ENCODE measurements around the gene SCMH1.

The SCMH1 gene

GRCh38 chr1:41108696-41109275 is 133.3 kb downstream of the SCMH1 start:
- H3K27ac ChIP-seq, result peak overlapping the region; percentile 84
- DNase-seq (ENCODE audit: low read depth, low spot score), result no peak

- no peak for DNase-seq (ENCODE audit: low read depth, low spot score)
- no peak overlapping the region for H3K27ac ChIP-seq
Observed at GRCh38 chr1:41103766-41104165, 138.3 kb downstream of the SCMH1 start.

- no peak overlapping the region for H3K27ac ChIP-seq
- no peak for DNase-seq (ENCODE audit: low read depth, low spot score)
Observed at GRCh38 chr1:41102653-41103052, 139.5 kb downstream of the SCMH1 start.

DNA sequence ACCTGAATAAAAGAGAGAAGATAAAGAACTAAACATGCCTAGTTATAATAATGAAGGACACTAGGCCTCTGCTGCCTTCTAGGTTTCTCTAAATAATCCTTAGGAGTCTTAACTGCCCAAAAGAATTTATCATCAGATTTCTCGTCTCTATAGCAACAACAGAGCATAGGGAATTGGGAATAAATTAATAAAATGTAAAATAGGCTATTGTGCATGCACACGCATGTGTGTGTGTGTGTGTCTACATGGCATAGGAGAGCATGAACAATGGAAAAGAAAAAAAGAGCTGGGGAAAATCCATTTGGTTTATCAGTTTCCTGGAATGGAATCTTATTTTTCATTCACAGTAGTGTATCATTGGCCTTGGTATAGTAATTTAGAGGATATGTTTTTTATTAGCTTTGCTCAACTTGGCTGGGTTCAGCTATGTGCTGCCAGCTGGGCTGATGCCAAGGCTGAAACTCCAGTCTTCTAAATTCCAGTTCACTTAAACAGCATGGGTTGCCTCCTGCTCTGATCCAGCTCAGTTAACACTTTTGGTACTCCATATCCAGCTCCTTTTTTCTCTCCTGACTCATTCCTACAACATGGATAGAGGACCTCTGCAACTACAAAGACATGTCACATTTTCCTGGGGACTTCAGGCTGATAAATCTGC is 140.0 kb downstream of the SCMH1 start:
- H3K27ac ChIP-seq, result no peak overlapping the region
- peak; percentile 50 for DNase-seq (ENCODE audit: low read depth, low spot score)

- H3K27ac ChIP-seq, result no peak overlapping the region
- DNase-seq (ENCODE audit: low read depth, low spot score), result no peak
Observed at GRCh38 chr1:41101076-41101475, 141.0 kb downstream of the SCMH1 start.

DNA sequence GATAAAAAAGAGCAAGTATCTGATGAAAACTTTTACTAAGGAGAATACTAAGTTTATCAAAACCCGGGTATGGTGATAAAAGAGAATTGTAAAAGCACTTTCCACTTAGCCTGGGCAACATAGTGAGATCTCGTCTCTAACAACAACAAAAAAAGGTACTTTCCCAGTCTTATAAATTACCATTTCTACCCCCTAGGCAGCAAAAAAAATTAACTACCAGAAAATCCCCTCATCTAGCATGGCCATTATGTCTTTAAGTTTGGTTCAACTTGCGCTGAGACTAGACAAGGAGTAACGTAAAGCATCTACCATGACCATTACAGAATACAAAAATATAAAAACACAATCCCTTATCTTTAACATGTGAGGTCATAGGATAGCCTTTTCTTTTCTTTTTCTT is 141.9 kb downstream of the SCMH1 start:
- H3K27ac ChIP-seq, result no peak overlapping the region
- DNase-seq (ENCODE audit: low read depth, low spot score), result no peak

- H3K27ac ChIP-seq, result no peak overlapping the region
- DNase-seq (ENCODE audit: low read depth, low spot score), result no peak
Observed at GRCh38 chr1:41098730-41099460, 143.2 kb downstream of the SCMH1 start.

GRCh38 chr1:41097105-41097504 is 145.0 kb downstream of the SCMH1 start:
- no peak for DNase-seq (ENCODE audit: low read depth, low spot score)
- no peak overlapping the region for H3K27ac ChIP-seq

- DNase-seq (ENCODE audit: low read depth, low spot score), result no peak
- H3K27ac ChIP-seq, result no peak overlapping the region
Observed at GRCh38 chr1:41093826-41094225, 148.3 kb downstream of the SCMH1 start.

GRCh38 chr1:41086921-41087320 is 155.2 kb downstream of the SCMH1 start:
- DNase-seq (ENCODE audit: low read depth, low spot score), result no peak
- H3K27ac ChIP-seq, result no peak overlapping the region

DNA sequence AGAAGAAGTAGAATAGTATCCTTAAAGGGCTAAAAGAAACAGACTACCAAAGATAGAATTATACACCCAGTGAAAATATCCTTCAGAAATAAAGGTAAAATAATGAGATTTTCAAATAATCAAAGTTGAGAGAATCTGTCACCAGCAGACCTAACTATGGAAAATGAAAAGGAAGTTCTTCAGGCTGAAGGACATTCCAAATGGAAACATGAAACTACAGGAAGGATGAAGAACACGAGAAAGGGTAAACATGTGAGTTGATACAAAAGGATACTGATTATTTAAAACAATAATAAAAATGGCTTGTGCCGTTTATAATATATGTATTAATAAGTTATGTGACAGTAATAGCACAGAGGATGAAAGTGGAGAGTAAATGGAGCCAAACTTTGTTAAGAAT is 163.5 kb downstream of the SCMH1 start:
- H3K27ac ChIP-seq, result no peak overlapping the region
- DNase-seq (ENCODE audit: low read depth, low spot score), result no peak

DNA sequence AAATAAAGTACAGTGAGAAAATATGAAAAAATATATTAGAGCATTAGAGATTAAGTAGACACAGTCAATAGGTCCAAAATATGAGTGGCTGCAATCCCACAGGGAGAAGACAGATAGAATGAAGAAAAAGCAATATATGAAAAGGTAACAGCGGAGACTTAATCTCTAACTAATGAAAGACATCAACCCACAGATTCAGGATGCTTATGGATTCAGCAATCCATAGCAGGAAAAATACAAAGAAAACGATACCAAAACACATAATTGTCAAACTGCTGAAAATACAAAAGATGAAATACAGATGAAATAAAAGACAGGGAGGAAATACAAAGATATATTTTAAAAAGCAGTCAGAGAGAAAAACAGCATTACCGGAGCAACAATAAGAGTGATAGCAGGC is 163.9 kb downstream of the SCMH1 start:
- H3K27ac ChIP-seq, result no peak overlapping the region
- no peak for DNase-seq (ENCODE audit: low read depth, low spot score)

GRCh38 chr1:41073971-41074370 is 168.1 kb downstream of the SCMH1 start:
- no peak overlapping the region for H3K27ac ChIP-seq
- peak; percentile 3 for DNase-seq (ENCODE audit: low read depth, low spot score)

- no peak overlapping the region for H3K27ac ChIP-seq
- no peak for DNase-seq (ENCODE audit: low read depth, low spot score)
Observed at GRCh38 chr1:41072051-41072450, 170.1 kb downstream of the SCMH1 start.

DNA sequence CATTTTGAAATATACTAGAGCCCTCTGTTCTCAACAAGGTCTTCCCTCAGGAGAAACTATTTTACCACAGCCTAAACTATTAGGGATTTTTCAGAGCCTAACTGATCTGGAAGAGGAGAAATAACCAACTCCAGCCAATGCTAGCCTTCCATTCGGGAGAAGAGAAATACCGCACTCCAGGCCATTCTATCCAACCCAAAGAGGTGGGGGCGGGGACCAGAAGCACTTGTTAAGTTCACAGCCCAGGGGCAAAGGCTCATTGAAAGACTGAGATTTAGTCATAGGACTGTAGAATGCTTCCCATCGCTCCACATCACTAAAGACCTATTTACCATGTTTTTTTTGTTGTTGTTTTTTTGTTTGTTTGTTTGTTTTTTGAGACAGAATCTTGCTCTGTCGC is 185.2 kb downstream of the SCMH1 start:
- H3K27ac ChIP-seq, result no peak overlapping the region
- no peak for DNase-seq (ENCODE audit: low read depth, low spot score)

DNA sequence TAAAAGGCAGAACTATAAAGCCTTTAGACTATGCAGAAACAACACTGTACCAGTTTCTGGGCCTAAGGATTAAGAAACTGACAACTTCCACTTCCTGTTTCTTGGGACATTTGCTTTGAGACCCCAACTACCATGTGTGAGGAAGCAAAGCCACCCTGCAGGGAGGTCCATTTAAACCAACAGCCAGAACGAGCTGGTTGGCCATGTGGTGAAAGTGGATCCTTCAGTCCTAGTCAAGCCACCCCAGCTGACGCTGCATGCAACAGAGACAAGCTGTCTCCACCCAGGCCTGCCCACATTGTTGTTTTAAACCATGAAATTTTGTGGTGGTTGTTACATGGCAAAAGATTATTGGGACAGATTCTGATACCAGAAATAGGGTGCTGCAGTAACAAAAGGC is 188.8 kb downstream of the SCMH1 start:
- DNase-seq (ENCODE audit: low read depth, low spot score), result no peak
- no peak overlapping the region for H3K27ac ChIP-seq

GRCh38 chr1:41051022-41051421 is 191.1 kb downstream of the SCMH1 start:
- DNase-seq (ENCODE audit: low read depth, low spot score), result no peak
- no peak overlapping the region for H3K27ac ChIP-seq

DNA sequence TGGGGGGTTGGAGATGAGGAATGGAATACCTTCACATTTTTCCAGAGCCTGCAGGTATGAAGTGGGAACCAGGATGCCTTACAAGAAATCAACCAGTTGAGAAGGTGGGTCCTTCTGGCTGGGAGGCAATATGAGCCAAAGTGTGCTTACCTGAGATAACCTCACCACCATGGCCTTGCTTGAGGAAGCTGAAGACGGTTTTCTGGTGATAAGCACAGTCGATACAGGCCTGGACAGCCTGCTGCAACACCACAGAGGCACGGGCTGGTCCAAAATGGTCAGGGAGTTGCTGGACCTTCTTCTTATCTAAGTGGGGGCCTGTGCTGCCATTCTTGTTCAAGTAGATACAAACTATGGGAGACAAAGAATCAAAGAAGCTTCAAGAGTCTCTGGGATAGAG is 193.6 kb downstream of the SCMH1 start:
- H3K27ac ChIP-seq, result no peak overlapping the region
- no peak for DNase-seq (ENCODE audit: low read depth, low spot score)

DNA sequence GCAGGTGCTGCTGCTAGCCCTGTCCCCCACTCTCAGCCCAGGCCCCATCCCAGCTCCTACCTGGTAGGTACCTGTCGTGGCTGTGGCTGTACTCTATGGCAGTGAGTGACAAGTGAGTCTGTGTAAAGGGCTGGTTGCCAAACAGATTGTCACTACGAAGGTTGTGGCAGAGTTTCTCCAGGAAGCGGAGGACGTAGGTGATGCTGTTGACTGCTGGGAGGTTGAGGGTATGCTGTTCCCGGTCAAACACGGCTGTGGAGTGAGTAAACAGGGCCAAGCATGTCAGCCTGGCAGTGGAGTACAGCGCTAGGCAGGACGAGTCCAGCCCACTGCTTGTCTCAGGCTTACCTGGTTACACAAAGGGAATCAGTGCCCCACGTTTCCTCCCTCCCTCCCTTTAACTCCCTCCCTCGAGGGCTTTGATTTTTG is 195.7 kb downstream of the SCMH1 start:
- peak; percentile 27 for DNase-seq (ENCODE audit: low read depth, low spot score)
- H3K27ac ChIP-seq, result peak overlapping the region; percentile 74

- H3K27ac ChIP-seq, result peak overlapping the region; percentile 74
- DNase-seq (ENCODE audit: low read depth, low spot score), result peak; percentile 86
Observed at GRCh38 chr1:41045740-41046139, 196.4 kb downstream of the SCMH1 start.

DNA sequence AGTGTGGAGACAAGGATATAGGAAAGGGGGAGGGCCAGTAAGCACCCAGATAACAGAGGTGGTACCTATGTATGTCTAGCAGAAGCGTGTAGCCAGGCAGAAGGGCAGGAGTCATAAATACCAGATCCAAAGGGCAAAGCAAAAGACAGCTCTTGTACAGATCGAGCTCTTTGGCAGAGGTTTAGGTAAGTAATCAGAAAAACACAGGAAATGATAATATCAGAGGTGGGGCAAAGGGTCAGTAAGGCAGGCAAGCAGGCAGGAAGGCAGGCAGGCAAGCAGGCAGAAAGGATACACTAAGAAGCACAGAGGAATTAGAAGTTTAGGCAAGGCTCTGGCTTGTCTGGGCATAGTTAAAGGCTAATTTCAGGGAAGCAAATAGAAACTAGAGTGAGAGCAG is 197.9 kb downstream of the SCMH1 start:
- DNase-seq (ENCODE audit: low read depth, low spot score), result no peak
- peak overlapping the region; percentile 74 for H3K27ac ChIP-seq

Data from epithelial cell of prostate (primary cell).